ENCODE results near the gene PPARD. TPM values are rescaled to one million over a fixed set of nuclear protein-coding genes. Genes with fewer than 3 reads are reported as not detected.

The PPARD gene
- total and polyA plus RNA-seq, 2 of the 13 experiments (the other 11 are each of a cell fraction or from before 2014, with no cell fraction given): 6.1 to 13.3 TPM

GRCh38 chr6:35299674-35300073, 42.7 kb upstream of the PPARD start (continued):
- TF ChIP-seq, protein P1, sequence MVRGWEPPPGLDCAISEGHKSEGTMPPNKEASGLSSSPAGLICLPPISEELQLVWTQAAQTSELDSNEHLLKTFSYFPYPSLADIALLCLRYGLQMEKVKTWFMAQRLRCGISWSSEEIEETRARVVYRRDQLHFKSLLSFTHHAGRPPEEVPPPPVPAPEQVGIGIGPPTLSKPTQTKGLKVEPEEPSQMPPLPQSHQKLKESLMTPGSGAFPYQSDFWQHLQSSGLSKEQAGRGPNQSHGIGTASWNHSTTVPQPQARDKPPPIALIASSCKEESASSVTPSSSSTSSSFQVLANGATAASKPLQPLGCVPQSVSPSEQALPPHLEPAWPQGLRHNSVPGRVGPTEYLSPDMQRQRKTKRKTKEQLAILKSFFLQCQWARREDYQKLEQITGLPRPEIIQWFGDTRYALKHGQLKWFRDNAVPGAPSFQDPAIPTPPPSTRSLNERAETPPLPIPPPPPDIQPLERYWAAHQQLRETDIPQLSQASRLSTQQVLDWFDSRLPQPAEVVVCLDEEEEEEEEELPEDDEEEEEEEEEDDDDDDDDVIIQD (CRISPR knock-in tag; IDR thresholded peaks at IDR 0.05; ENCODE audit: low read depth): no peak
- TF ChIP-seq ZMYM2 (CRISPR knock-in tag; IDR thresholded peaks at IDR 0.05) (no peak), ZNF460 (CRISPR knock-in tag; IDR thresholded peaks at IDR 0.05; ENCODE audit: borderline replicate concordance) (no peak), SMC3 (IDR thresholded peaks at IDR 0.05; ENCODE audit: low read length) (no peak), SOX5 (CRISPR knock-in tag; IDR thresholded peaks at IDR 0.05; ENCODE audit: borderline replicate concordance) (no peak), ZNF281 (CRISPR knock-in tag; IDR thresholded peaks at IDR 0.05; ENCODE audit: borderline replicate concordance) (no peak), ZNF761 (CRISPR knock-in tag; conservative IDR thresholded peaks at IDR 0.05) (no peak), ZNF766 (CRISPR knock-in tag; IDR thresholded peaks at IDR 0.05; ENCODE audit: borderline replicate concordance) (no peak), ZEB1 (IDR thresholded peaks at IDR 0.05; ENCODE audit: insufficient replicate concordance, low read depth) (no peak)

- Histone ChIP-seq H3K36me3 (replicated peaks in 1 of 2; ENCODE audit: control insufficient read depth in 1 of 2, insufficient read depth in 2 of 2, low read length in 2 of 2) (no peaks in the 10 kb centered on the region), H3K4me3 (replicated peaks in 1 of 3; ENCODE audit: insufficient read depth in 1 of 3, low read depth in 2 of 3, low read length in 3 of 3) (no peak overlapping the region), H3K4me2 (ENCODE audit: low read depth, low read length) (no peak overlapping the region), H3K9me3 (ENCODE audit: low read length) (no peaks in the 10 kb centered on the region), H4K20me1 (ENCODE audit: insufficient read depth, low read length) (no peaks in the 10 kb centered on the region), H3K27me3 (ENCODE audit: control insufficient read depth in 1 of 2, insufficient read depth in 2 of 2, low read length in 2 of 2) (no peaks in the 10 kb centered on the region), H3K4me1 (ENCODE audit: insufficient read depth, low read length) (peaks cover 33% of the 10 kb centered on the region), H3K9ac (ENCODE audit: insufficient read depth, low read depth, low read length) (no peak overlapping the region), H3K27ac (ENCODE audit: extremely low read length, insufficient read depth, low read length) (no peak overlapping the region), H3K79me2 (ENCODE audit: insufficient read depth, low read length) (no peaks in the 10 kb centered on the region), H2AFZ (ENCODE audit: low read length) (no peak overlapping the region)
- intact Hi-C loops (cut with micrococcal nuclease; ENCODE audit: unreplicated experiment): no loop called here
- DNase-seq (ENCODE audit: low spot score): no peak
- in situ Hi-C loops (cut with HindIII; ENCODE audit: extremely low pct_ligation_motif_present, low pct_unique_long_range_greater_than_20kb): no loop called here
- POLR2A ChIA-PET: interaction anchor here (3.0 kb wide), 1 partner anchor 18 kb away, joined by 7 read pairs; no protein-coding TSS in a partner anchor
- BruUV-seq (replicated peaks): no TSS peak
- CTCF ChIA-PET (ENCODE audit: low intra/inter-chr PET ratio, low total read pairs): no interaction called here
- ATAC-seq: no peak
- TF ChIP-seq RNF2 (conservative IDR thresholded peaks at IDR 0.05; ENCODE audit: low read depth) (no peak), MTA3 (CRISPR knock-in tag; IDR thresholded peaks at IDR 0.05) (no peak), DR1 (CRISPR knock-in tag; IDR thresholded peaks at IDR 0.05) (no peak), ZC3H4 (CRISPR knock-in tag; IDR thresholded peaks at IDR 0.05; ENCODE audit: borderline replicate concordance) (no peak), RBAK (CRISPR knock-in tag; IDR thresholded peaks at IDR 0.05) (no peak), KAT8 (CRISPR knock-in tag; IDR thresholded peaks at IDR 0.05) (no peak), MZF1 (CRISPR knock-in tag; IDR thresholded peaks at IDR 0.05; ENCODE audit: borderline replicate concordance) (no peak), YEATS2 (CRISPR knock-in tag; IDR thresholded peaks at IDR 0.05; ENCODE audit: borderline replicate concordance) (no peak), MAZ (IDR thresholded peaks at IDR 0.05; ENCODE audit: borderline replicate concordance, low read depth, low read length) (no peak), MAZ (CRISPR knock-in tag; IDR thresholded peaks at IDR 0.05; ENCODE audit: low read depth) (no peak)
- FAIRE-seq: no peak
Measured at GRCh38 chr6:35300848-35301247, 41.5 kb upstream of the PPARD start.

Data from HepG2 (cell line).